ENCODE results near the gene DVL2.

DNA sequence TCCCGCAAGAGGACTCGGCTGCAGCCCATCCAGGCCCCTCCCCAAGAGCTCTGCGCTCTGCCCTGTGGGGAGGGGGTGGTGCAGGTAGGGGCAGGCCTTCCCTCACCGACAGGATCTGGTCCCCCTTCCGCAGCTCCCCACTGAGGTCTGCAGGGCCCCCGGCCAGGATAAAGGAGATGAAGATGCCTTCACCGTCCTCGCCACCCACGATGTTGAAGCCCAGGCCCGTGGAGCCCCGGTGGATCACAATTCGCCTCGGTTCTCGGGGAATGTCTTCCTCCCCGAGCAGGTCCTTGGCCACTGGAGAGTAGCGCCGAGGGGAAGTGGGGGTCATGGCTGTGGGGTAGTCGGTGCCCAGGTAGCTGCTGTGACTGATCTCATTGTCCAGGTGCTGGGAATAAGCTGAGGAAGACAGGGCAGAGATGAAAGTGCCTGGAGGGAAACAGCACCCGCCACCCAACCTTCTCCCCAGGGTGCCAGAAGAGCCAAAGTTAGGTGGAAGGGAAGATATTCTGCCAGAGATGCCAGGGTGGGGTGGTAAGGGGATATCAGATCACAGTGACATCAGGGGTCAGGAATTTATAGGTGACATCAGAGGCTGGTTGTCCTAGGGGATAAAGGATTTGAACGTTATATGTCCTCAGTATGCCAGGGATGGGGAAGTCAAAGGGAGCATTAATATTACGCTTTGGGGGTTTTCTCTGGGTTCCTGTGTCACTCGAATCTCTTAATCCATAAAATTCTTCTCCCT, 37.5 kb downstream of the DVL2 start:
- no peak for TF ChIP-seq CTCF (IDR thresholded peaks at IDR 0.05; ENCODE audit: poor library complexity, severe bottlenecking)
- TF ChIP-seq POLR2AphosphoS5 (IDR thresholded peaks at IDR 0.05) = no peak
- TF ChIP-seq SMC3 (conservative IDR thresholded peaks at IDR 0.05; ENCODE audit: poor library complexity) = no peak
- TF ChIP-seq, protein P1, sequence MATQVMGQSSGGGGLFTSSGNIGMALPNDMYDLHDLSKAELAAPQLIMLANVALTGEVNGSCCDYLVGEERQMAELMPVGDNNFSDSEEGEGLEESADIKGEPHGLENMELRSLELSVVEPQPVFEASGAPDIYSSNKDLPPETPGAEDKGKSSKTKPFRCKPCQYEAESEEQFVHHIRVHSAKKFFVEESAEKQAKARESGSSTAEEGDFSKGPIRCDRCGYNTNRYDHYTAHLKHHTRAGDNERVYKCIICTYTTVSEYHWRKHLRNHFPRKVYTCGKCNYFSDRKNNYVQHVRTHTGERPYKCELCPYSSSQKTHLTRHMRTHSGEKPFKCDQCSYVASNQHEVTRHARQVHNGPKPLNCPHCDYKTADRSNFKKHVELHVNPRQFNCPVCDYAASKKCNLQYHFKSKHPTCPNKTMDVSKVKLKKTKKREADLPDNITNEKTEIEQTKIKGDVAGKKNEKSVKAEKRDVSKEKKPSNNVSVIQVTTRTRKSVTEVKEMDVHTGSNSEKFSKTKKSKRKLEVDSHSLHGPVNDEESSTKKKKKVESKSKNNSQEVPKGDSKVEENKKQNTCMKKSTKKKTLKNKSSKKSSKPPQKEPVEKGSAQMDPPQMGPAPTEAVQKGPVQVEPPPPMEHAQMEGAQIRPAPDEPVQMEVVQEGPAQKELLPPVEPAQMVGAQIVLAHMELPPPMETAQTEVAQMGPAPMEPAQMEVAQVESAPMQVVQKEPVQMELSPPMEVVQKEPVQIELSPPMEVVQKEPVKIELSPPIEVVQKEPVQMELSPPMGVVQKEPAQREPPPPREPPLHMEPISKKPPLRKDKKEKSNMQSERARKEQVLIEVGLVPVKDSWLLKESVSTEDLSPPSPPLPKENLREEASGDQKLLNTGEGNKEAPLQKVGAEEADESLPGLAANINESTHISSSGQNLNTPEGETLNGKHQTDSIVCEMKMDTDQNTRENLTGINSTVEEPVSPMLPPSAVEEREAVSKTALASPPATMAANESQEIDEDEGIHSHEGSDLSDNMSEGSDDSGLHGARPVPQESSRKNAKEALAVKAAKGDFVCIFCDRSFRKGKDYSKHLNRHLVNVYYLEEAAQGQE (IDR thresholded peaks at IDR 0.05; ENCODE audit: borderline replicate concordance) = no peak
- no peak for TF ChIP-seq MXI1 (conservative IDR thresholded peaks at IDR 0.05; ENCODE audit: poor library complexity, severe bottlenecking)
- no peak for TF ChIP-seq RAD21 (conservative IDR thresholded peaks at IDR 0.05)
- TF ChIP-seq EZH2 (IDR thresholded peaks at IDR 0.05; ENCODE audit: borderline replicate concordance, insufficient read depth, low read length, poor library complexity, severe bottlenecking) = no peak
